HG03060 (cell line): ENCODE data around the gene TRAPPC6A.

ENCODE experiments used
- ATAC-seq: cut with Tn5 transposase; IDR thresholded peaks from one replicate; pipeline ENCODE4 v1.9.1; 2021; ENCODE audit warnings: low read depth, moderate number of reproducible peaks; ENCODE audit not compliant: unreplicated experiment

TRAPPC6A gene

DNA sequence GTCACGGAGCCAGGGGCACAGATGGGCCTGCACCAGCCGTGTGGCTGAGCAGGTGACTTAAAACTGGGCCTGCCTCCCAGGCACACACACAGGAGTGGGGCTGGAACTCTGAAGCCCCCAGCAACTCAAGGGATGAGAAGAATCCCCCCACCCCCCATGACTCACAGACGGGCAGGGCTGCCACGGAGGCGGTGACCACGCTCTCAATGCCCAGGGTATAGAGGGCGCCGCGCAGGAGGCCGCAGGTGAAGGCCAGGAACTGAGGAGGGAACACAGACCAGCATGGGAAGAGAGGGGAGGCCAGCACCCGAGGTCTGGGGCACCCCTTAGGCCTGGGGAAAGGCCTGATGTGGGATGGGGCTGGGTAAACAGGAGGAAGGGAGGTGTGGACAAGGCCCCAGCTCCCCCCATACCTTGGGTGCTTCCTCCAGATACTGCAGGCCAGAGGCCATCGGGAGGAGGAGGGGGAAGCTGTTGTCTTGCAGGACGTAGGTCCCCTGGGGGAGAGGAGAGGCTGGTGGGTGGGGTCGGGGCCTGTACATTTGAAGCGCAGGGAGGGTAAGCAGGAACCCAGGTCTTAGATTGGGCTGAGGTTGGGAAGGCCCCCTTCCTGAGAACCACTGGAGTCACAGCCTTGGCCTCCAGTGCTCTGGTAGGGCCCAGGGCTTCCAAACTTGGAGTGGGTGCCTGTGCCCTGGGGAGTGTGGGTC lies 14.1 kb downstream of the TRAPPC6A start:
- ATAC-seq: no peak

DNA sequence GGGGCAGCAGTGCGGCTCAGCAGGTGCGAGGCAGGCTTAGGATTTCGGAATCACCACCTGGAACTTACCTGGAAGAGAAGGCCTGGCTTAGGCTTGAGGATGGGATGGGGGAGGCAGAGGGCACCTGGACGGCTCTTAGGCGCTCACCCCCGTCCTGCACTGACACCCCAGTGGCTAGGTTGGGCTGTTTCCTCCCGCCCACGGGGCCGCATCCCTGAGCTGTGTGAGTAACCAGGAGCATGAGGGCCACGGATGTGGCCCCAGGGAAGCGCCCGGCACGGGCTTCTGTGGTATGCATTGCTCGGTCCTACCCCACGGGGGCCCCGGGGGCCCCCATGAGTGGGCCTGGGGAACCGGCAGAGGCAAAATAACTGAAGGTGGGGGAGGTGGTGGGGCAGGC lies 14.9 kb downstream of the TRAPPC6A start:
- no peak for ATAC-seq

DNA sequence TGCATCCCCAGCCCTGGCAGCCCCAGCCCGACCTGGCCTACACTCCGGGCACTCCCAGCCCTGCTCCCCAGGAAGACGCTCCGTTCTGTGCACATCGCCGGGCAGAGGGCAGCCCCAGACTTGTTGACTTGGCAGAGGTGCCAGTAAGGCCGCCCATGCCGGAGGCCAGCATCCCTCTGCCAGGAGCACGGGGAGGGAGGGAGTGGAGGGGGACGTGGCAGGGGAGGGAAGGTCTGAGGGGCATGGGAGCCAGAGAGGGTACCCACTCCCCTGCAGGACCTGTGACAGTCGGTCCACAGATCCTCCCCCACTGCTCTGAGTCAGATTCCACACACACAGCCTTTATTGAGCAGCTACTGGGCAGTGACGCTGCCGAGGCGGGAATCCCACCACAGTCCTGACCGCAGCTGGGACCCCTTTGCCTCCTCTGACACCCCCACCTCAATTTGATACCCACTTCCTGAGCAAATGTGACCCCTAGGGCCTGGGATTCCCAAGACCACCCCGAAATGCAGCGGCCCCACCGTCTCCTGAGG lies 15.4 kb downstream of the TRAPPC6A start:
- no peak for ATAC-seq

DNA sequence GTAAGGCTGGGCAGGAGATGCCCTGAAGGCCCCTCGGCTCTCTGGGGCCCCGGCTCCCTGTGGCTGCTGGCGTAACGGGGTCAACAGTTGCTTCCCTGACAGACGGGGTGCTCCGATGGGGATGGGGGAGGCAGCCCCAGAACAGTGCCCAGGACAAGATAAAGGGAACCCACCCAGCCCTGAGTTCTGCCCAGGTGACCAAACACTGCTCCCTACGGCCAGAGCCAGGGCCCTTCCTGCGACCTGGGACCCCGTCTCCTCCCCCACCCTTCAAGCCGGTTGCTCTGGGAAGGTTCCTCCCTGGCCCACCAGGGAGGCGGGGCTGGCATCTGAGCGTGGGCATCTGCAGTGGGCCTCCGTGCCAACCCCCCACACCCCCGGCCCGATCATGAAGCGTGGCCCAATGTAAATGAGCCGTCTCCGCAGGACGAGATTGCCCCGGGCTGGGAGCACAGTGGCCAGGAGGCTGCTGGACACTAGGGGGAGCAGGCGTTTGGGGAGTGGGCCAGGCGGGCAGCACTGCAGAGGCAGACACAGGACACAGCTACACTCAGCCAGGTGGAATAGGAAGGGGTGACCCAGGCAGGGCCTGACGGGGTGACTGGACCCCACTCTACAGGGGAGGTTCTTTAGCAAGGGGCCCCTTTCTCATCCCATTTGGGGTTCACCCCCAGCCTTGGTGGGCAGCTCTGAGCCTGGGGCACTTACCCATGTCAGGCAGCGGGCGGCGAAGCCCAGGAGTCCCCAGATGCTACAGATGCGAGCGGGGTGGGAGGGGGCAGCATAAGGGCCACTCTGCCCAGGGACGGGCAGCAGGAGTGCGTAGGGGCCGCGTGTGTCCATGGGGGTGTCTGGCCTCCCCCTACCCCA lies 16.1 kb downstream of the TRAPPC6A start:
- no peak for ATAC-seq

DNA sequence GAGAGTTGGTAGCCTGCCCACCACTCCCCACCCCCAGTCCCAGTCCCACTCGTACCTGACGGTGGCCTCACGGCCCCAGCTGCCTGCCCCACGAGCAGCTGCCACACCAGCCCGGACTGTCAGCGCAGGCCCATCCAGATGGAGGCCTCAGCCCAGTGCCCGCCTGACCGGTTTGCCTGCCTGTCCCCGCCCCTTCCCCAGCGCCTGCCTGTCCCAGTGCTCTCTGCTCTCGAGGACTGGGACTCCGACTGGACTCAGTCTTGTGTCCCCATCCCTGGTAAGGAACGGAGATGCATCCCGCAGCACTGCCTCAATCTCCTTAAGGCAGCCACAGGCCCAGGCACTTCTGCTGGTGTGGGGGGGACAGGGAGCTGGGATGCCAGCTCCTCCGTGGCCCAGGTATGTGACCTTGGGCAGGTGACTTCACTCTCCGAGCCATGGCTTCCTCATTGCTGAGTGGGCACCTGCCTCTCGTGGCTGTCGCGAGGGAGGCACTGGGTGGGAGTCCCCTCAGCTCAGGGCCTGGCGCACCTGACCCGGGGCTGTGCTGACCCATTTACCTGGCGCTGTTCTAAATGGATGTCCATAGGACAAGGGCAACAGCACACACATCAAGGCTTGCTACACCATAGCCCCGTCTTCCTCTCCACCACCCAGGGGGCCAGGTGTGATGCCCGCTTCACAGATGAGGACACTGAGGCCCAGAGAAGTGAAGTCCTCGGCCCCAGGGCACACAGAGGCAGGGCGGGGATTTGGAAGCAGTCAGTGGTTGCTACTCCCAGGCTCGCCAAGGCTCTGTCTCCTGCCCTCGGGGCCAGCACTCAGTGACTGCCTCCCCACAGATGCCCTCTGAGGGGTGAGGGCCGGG lies 16.9 kb downstream of the TRAPPC6A start, which contains the start of gene NKPD1:
NKPD1 (minus strand) TSS at position 113 of the 868 bp plus-strand sequence. CDS start 832 bp downstream, outside the sequence.
- ATAC-seq: no peak

DNA sequence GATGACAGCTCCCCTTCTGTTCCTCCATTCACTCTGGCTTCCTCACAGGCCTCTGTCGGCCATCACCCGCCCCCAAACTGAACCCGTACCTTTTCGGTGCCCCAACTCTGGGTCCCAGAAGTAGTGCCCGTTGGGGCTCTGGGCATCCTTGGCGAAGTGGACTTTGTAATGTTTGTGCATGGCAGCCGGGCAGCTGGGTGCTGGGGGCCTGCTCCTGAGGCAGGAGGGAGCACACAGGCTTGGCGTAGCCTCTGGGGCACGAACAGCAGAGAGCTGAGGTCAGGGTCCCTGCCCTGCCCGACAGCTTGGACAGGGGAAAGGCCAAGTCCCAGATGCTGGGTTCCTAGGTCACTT lies 18.1 kb downstream of the TRAPPC6A start:
- no peak for ATAC-seq

DNA sequence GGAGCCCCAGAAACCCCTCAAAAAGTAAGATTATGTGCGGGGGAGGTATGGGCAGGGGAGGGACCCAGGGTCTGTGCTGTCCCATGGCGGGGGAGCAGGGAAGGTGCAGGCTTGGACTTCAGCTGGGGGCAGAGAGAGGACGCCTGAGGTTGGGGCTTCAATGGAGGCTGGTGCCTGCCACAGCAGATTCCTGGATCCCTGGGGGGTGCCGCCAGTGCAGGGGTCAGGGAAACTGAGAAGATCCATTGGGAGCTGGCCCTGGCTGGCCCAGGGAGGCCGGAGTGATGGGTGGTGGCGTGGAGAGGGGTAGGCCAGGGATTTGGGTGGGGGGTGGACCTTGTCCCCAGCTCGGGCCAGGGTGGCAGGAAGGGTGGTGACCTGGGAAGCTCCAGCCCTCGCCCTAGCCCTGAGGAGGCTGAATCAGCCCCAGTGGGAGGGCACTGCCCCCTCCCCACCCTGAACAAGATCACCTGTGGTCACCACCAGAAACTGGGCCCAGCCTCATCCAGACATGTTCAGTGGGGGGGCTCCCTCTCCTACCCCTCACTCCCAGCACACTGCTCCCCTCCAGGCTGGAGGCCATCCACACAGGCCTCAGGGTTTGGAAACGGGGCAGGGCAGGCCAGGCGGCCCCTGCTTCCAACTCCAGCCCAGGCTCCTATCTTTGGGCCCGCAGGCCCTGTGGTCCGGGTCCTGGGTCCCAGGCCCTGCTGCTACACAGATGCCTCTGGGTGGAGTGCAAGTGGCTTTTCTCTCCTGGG lies 18.6 kb downstream of the TRAPPC6A start:
- no peak for ATAC-seq

DNA sequence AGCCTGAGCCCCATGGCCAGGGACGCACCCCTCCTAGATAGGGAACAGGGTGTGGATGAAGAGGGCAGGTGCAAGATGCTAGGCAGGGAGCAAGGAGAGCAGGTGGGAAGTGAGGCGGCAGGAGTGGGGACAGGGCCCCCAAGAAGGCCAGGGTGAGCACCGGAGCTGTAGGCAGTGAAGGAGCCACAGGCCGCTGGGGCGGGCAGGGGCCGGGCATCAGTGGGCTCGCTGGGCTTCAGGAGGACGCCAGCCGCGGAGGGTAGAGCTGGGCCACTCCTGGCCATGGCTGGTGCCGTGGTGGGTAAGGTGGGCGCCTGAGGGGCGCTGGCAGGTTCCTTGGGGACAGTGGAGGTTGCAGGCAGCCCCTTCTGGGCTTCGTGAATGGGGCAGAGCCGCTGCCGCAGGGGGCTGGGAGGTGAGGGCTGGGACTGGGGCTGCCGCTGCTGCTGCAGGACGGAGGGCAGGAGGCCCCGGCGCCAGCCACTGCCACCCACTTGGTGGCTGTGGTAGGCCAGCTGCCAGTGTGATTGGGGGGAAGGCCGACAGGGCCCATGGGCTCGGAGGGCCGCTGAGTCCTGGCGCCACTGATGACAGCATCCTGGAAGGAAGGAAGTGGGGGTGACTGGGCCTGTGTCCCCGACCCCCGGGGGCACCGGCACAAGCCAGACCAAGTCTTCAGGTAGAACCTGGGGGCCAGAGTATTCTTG lies 19.4 kb downstream of the TRAPPC6A start:
- ATAC-seq: no peak

DNA sequence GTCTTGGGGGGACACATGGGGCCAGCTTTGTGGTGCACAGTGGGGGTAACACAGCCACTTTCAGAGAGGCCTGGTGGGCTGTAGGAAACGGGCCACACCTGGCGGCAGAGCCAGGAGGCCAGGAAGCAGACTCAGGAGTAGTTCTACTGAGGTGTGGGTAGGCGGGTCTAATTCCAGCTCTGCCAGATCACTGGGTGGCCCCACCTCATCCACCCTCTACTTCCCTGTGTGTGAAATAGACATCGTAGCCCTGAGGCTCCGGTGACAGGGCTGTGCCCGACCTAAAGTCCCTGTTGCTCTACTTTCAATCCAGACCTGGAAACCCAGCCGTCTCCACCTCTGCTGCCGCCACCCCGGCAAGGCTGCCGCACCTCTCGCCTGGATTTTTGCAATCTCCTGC lies 21.3 kb downstream of the TRAPPC6A start:
- ATAC-seq: no peak

DNA sequence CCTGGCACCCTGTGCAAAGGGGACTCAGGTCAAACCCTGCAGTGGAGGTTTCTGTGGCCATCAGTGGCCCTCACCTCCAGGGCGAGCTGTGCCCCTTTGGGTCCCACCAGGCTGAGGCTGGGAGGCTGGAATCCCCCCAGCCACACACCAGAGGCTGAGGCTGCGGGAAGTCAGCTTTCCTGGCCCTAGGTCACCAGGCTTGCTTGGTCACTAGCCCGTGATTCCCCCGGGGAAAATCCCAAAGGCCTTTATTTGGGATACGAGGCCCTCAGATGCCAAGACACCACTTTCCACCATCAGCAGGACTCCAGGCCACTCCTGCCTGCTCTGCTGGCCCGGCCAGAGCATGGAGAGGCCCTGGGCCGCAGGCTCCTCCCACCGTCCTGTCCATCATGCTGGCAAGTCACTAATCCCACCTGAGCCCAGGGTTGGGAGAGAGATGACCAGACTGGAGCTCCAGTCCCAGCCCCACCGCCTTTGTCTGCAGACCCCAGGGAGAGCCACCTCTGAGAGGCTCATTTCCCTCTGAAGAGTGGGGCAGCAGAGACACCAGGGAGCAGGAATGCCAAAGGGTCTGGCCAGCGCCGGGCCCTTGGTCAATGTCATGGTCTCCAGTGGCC lies 21.9 kb downstream of the TRAPPC6A start:
- no peak for ATAC-seq

DNA sequence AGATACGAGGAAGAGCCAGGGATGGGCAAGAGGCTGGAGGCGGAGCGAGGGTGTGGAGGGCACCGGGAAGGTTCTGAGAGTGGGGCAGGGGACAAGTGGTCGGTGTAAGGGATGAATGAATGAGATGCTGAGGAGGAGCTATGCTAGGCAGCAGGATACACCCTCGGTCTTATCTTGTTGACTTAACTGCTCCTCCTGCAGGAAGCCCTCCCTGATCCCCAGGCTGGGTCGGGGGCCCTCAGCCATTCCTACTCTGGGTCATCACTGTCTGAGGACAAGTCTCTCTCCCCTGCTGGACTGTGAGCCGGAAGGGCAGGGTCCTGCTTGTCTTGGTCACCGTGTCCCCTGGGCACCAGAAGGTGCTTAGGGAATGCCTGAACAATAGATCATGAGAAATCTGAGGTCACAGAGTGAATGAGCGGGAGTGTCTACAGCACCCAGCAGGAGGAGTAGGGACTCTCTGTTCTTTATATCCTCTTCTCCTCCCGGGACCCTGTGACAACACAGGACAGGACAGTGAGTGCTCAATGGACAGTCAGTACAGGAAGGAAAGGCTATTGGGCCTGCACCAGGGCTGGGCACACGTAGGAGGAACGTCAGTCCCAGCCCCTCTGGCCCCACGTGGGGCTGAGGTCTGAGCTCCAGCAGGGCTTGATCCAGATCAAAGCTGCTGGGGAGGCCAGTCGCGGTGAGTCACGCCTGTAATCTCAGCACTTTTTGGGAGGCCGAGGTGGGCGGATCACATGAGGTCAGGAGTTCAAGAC lies 23.8 kb downstream of the TRAPPC6A start:
- no peak for ATAC-seq

DNA sequence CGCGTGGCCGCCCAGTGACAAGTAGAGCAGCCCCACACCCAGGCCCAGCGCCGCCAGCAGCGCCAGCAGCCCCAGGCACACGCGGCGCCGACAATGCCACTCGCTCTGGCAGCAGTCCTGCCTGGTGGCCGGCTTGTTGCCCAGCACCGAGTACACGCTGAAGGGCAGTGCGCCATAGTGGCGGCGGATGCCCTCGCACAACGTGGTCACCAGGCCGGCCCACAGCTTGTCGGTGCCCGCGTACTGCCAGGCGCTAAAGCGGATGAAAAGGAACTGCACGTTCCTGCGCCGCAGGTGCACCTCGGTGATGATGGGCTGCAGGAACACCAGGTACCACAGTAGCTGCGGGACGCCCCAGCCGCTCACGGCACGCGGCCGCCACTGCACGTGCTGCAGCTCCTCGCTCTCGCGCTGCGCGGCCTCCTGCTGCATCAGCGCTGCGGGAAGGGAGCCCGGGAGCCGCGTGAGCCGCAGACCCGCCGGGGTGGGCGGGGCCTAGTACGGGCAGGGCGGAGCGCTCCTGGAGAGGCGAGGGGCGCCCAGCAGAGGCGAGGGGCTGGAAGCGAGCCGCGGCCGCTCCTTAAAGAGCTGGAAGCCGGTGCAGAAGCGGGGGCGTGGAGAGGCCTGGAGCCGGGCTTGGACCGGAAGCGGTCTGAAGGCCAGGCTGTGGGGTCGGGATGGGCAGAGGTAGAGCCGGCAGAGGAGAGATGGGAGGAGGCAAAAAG lies 24.5 kb downstream of the TRAPPC6A start:
- ATAC-seq: no peak

DNA sequence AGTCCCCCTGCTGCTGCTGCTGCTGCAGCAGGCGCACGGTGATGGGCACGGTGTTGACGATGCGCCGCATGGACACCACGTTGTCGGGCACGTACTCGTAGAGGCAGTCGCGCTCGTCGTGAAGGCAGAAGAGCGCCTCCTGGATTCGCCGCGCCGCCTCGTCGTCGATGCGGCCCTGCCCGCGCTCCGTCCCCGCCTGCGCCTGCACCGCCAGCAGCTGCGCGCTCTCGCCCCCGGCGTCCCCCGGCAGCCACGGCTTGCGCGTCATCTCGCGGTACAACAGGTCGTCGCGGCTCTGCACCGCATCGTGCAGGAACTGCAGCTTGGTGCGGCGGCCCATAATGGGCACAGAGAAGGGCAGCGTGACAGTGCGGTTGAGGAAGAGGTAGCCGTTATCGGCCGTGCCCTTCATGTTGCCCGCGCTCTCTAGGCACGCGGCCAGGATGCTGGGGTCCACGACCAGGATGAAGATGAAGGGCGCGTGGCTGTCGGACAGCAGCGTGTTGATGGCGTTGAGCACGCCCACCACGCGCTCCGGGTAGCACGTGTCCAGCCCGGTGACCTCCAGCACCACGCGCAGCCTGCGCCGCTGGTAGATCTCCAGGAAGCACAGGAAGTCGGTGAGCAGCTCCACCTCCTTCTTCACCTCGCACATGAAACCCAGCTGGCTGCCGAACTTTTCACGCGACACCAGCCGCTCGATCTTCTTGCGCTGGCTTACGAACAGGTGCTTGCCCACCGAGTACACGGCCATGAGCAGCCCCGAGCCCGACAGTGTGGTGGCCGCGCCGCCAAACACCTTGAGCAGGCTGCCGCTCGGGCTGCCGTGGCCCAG lies 25.3 kb downstream of the TRAPPC6A start:
- ATAC-seq: no peak

DNA sequence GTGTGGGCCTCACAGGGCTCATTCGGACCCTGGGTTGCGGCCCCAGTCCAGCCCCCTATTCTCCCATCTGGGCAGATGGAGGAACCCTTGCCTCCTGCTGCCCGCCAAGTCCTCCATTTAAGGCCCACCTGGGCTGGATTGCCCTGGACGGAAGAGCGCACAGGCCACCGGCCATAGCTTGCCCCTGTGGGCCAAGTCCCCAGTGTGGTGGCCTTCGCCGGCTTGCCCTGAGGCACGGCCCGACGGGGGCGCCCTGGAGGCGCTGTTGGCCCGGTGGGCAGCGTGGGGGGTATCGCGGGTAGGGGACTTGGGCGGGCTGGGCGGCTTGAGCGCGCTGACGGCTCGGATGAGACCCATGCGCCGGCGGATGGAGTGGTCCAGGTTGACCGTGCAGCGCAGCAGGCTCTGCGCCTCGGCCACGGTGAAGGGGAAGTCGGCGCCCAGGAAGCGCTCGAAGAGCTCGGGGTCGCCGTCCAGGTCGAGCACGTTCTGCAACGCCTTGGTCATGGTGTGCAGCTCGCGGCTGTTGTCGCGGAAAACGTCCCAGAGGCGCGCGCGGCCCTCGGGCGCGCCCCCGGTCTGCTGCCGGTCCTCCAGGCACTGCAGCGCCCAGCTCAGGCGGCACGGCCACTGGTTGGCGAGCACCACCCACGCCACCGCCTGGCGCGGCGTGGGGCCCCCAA lies 26.1 kb downstream of the TRAPPC6A start:
- no peak for ATAC-seq

DNA sequence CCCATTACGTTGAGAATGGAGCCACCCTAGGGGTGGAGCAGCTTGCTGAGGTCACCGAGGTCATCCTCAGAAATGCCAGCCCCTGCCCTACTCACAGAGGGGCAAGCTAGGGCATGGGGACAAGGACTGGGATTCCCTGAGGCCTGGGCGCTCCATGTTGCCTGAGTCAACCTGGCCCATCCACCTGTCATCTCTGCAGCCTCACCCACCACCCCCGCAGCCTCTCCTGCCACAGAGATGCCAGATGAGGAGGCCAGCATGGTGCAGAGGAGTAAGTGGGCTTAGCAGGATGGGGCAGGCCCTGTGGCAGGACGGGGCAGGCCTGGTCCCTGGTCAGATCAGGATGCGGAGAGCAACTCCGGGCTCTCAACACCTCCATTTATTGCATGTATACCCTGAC lies 26.7 kb downstream of the TRAPPC6A start:
- no peak for ATAC-seq

DNA sequence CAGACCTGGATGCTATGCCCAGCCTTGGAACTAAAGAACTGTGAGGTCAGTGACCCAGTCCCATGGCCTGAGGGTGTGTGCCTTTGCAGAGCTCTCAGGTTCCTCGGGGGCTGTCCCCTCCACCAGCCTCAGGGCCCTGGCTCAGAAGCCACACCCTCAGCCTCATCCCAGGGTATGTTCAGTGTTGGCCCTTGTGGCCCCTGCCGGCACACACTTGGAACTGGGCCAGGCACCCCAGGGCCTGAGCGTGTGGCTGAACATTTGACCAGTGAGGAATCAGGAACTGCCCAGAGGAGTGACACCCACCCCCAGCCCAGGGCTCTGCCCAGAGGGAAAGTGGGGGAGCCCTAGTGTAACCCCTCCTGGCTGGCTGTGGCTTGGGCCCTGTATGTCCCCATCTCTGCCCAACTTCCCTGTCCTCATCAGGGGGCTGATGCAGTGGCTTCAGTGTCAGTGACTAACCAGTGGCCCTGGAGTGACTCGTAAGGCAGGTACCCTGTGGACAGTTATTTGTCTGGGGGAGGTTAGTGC lies 27.2 kb downstream of the TRAPPC6A start:
- ATAC-seq: no peak
